Measurements from ENCODE around the gene SUPT20HL2. TPM values are rescaled to one million over a fixed set of nuclear protein-coding genes. Genes with fewer than 3 reads are reported as not detected.
"Not testable (repeated sequence)": the region's sequence is repeated elsewhere in the genome, so short reads cannot be mapped to it uniquely, and the experiment has no call there.

Gene SUPT20HL2
- polyA plus RNA-seq = not detected

DNA sequence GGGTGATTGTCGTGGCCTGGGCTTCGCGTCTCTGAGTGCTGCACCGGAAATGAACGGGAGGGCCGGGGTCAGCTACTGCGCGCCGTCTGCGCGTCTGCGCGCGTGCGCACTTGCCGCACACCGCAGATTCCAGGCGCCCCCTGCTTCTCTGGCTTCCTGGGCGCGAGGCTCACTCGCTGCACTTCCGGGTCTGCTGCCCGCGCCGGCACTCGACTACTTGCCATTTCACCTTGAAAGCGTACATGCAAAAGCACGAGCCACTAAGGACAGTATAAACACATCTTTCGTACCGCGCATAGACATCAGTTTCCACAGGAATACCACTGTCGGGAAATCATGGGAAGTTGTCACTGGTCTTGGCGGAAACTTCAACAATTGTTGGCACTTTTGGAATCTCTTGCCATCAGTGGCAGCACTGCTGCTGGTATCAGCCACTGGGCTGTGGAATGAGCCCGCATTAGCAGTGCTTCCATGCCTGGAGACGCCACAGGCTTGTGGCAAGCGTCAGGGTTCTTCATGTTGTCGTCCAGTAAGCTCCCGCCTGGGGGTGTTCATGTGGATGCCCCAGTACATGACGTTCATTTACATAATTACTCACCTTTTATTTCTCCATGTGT, at the start of gene SUPT20HL2:
SUPT20HL2 (minus strand) TSS at position 51 of the 617 bp plus-strand sequence. CDS start 754 bp downstream, outside the sequence.
- peak within 1 kb of the TSS in 1 of 3 donors; percentile 35 for H3K27ac Mint-ChIP-seq
- no peaks in the 10 kb centered on the region for H3K4me1 Mint-ChIP-seq
- H3K27me3 Mint-ChIP-seq = no peaks in the 10 kb centered on the region
- H3K9me3 Mint-ChIP-seq = no peaks in the 10 kb centered on the region
- H3K36me3 Mint-ChIP-seq = no peaks in the 10 kb centered on the region
- H3K4me3 Mint-ChIP-seq = no peak within 1 kb of the TSS

DNA sequence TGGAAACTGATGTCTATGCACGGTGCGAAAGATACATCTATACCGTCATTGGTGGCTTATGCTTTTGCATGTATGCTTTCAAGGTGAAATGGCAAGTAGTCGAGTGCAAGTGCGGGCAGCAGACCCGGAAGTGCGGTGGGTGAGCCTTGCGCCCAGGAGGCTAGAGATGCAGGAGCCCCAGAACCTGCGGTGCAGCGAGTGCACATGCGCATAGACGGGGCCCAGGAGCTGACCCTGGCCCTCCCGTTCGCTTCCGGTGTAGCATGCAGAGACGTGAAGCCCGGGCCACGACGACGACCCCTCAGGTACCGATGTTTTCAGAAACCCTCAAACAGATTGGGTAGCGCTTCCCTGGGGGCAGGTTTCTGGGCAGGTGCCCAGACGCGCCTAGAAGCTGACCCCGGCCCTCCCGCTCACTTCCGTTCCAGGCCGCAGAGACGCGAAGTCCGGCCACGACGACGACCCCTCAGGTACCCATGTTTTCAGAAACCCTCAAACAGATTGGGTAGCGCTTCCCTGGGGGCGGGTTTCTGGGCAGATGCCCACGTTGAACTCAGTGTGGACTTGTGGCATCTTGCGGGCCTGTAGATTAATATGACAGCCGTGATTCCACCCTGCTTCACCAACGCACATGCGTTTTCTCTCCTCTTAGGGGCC, 48.3 kb upstream of the SUPT20HL2 start:
- H3K9me3 Mint-ChIP-seq, H3K4me3 Mint-ChIP-seq, H3K27me3 Mint-ChIP-seq, H3K36me3 Mint-ChIP-seq, H3K4me1 Mint-ChIP-seq: not testable (repeated sequence)
- H3K27ac Mint-ChIP-seq = peak overlapping the region in 1 of 3 donors; percentile 43

DNA sequence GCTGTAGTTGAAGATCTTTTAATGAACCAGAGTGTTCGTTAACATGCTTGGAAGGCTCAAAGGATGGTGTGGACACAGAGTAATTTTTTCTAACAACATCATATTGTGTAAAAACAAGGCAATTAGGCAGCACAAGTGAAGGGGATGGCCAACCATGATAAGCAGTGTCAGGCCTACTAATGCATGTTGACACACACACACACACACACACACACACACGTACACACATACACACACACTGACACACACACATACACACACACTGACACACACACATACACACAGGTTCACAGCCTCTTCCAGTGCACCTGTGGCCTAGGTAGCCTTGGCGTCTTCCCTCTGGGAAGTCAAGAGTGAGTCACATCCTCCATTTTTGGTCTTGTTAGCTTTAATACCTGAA, 46.4 kb upstream of the SUPT20HL2 start, which contains the start of gene SUPT20HL1:
SUPT20HL1 (plus strand) TSS at position 368 of the 400 bp plus-strand sequence. CDS start 2,122 bp downstream, outside the sequence.
- Mint-ChIP-seq H3K27ac (no peak within 1 kb of the TSS), H3K36me3 (no peaks in the 10 kb centered on the region)

DNA sequence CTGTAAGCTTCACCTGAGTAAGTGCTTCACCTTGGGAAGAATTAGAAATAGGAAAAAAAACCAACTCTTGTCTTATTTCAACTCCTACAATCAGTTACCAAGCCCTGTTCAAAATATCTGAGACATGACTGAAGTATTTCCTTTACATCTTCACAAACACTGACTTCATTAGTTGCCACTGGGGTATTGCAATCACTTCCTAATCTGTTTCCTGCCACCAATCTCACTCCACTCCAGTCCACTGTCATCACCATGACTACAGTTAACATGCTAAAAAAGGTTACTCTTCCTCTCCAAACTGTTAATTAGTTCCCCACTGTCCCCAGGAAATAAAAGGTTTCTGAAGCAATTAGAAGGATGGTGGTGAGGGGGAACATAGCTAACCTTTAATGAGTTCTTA, 43.2 kb upstream of the SUPT20HL2 start:
- H3K36me3 Mint-ChIP-seq = no peaks in the 10 kb centered on the region
- H3K4me1 Mint-ChIP-seq = no peaks in the 10 kb centered on the region
- H3K27me3 Mint-ChIP-seq = peaks cover 2% of the 10 kb centered on the region
- no peak overlapping the region for H3K4me3 Mint-ChIP-seq
- H3K9me3 Mint-ChIP-seq = peaks cover 0 to 4% (median 0%) of the 10 kb centered on the region in 3 donors
- no peak overlapping the region for H3K27ac Mint-ChIP-seq

More for the DNA sequence above, 46.4 kb upstream of the SUPT20HL2 start, which contains the start of gene SUPT20HL1:
- Mint-ChIP-seq H3K4me1 (no peaks in the 10 kb centered on the region), H3K27me3 (peaks cover 3% of the 10 kb centered on the region), H3K4me3 (no peak within 1 kb of the TSS), H3K9me3 (peaks cover 0 to 4% (median 0%) of the 10 kb centered on the region in 3 donors)

DNA sequence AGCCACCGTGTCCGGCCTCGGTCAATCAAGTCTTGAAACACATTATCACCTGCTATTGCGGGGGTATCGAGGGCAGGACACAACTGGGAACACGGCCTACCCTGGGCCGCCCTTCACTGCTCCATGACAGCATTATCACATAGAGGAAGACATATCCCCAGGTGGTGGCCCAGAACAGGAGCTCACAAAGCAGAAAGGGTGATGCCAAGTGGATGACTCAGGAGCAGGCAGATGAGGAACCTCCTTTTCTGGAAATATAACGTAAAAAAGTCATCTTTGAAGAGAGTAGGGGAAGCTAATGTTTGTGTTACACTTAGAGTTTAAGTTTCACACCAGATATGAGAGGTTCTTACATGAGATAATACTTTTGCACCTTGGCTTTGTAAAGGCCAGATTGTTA, 41.2 kb upstream of the SUPT20HL2 start:
- Mint-ChIP-seq H3K27me3 (peaks cover 2% of the 10 kb centered on the region), H3K36me3 (no peaks in the 10 kb centered on the region), H3K4me3 (no peak overlapping the region), H3K4me1 (no peaks in the 10 kb centered on the region), H3K27ac (no peak overlapping the region), H3K9me3 (peaks cover 0 to 4% (median 0%) of the 10 kb centered on the region in 3 donors)

DNA sequence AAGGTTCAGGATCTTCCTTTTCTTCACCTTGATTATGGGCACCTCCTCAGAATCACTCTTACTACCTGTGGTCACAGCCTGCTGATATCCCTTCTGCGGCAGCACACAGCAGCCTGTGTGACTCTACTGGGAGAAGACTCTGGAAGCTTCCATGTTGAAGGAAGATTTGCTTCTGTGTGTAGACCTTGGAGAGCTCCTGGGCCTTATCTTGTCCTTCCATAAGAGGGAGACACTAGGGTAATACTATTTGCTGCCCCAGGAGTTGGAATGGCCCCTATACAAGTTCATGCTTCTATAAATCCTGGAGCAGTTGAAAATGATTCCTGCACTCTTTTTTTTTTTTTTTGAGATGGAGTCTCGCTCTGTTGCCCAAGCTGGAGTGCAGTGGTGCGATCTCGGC, 36.3 kb upstream of the SUPT20HL2 start:
- H3K27ac Mint-ChIP-seq = no peak overlapping the region
- no peak overlapping the region for H3K4me3 Mint-ChIP-seq
- peaks cover 0 to 3% (median 0%) of the 10 kb centered on the region in 3 donors for H3K4me1 Mint-ChIP-seq
- H3K36me3 Mint-ChIP-seq = no peaks in the 10 kb centered on the region
- H3K27me3 Mint-ChIP-seq = peaks cover 3% of the 10 kb centered on the region
- H3K9me3 Mint-ChIP-seq = no peaks in the 10 kb centered on the region

DNA sequence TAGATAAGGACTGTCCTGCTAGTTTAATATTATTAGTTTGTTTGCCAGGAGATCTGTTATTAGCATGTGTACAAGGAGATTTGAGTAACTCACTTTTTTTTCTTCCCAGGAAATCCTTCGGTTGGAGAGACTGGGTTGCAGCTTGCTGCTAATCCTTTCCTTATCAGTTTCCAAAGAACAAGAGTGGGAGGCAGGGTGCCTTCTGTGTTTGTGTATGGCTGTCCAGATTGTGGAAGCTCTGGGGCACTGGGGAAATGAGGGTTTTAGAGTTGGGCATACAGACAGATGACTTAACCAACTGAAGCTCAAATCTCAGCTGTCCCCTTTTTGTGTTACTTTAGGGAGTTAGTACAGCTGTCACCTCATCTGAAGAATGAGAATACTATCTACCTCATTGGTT, 34.0 kb upstream of the SUPT20HL2 start:
- no peak overlapping the region for H3K4me3 Mint-ChIP-seq
- H3K9me3 Mint-ChIP-seq = no peaks in the 10 kb centered on the region
- peaks cover 0 to 6% (median 5%) of the 10 kb centered on the region in 3 donors for H3K4me1 Mint-ChIP-seq
- no peak overlapping the region for H3K27ac Mint-ChIP-seq
- no peaks in the 10 kb centered on the region for H3K36me3 Mint-ChIP-seq
- H3K27me3 Mint-ChIP-seq = peaks cover 3% of the 10 kb centered on the region

DNA sequence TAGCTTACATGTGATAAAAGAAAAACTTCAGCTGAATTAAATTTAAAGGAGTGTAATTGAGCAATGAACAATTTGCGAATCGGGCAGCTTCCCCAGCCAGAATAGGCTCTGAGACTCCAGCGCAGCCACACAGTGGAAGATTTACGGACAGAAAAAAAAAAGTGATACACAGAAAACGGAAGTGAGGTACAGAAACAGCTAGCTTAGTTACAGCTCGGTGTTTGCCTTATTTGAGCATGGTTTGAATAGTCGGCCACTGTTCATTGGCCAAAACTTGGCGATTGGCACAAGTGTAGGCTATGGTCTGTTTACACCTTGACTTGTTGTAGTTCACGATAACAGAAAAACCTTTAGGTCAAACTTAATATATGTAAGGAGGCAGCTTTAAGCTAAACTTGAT, 29.9 kb upstream of the SUPT20HL2 start:
- H3K36me3 Mint-ChIP-seq = no peaks in the 10 kb centered on the region
- peaks cover 0 to 7% (median 5%) of the 10 kb centered on the region in 3 donors for H3K4me1 Mint-ChIP-seq
- H3K9me3 Mint-ChIP-seq = no peaks in the 10 kb centered on the region
- H3K27ac Mint-ChIP-seq = no peak overlapping the region
- peaks cover 7% of the 10 kb centered on the region for H3K27me3 Mint-ChIP-seq
- H3K4me3 Mint-ChIP-seq = peak overlapping the region in 1 of 4 donors; percentile 50

DNA sequence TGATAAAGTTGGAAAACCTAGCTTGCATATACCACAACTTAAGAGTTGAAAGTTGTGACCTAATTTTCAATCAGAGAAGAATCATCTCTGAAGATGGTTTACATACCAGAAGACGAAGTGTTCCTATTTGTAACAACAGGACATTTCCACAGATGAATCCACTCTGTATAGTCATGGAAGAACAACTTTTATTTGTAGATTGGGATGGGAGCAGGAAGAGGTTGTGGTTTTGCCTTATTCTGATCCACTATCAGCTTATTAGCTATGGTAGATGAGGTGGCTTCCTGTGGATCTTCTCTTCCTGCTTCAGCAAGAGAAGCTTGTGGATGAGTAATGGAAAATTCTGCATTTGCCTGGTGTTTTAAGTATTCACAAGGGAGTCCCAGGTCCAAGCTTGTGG, 27.9 kb upstream of the SUPT20HL2 start:
- H3K4me3 Mint-ChIP-seq = no peak overlapping the region
- H3K27ac Mint-ChIP-seq = no peak overlapping the region
- peaks cover 5% of the 10 kb centered on the region for H3K27me3 Mint-ChIP-seq
- H3K36me3 Mint-ChIP-seq = no peaks in the 10 kb centered on the region
- H3K9me3 Mint-ChIP-seq = no peaks in the 10 kb centered on the region
- H3K4me1 Mint-ChIP-seq = peaks cover 0 to 5% (median 4%) of the 10 kb centered on the region in 3 donors

DNA sequence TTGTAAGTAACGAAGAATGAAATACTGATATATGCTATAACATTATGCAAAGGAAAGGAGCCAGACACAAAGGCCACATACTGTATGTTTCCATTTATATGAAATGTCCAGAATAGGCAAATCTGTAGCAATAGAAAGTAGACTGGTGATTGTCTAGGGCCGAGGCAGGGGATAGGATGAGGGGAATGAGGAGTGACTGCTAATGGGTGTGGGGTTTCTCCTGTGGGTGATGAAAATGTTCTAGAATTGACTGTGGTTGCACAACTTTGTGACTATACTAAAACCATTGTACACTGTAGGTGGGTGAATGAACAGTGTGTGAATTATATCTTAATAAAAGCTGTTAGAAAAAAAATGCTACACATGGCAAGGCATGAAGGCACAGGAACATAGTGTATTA, 26.6 kb upstream of the SUPT20HL2 start:
- no peak overlapping the region for H3K27ac Mint-ChIP-seq

DNA sequence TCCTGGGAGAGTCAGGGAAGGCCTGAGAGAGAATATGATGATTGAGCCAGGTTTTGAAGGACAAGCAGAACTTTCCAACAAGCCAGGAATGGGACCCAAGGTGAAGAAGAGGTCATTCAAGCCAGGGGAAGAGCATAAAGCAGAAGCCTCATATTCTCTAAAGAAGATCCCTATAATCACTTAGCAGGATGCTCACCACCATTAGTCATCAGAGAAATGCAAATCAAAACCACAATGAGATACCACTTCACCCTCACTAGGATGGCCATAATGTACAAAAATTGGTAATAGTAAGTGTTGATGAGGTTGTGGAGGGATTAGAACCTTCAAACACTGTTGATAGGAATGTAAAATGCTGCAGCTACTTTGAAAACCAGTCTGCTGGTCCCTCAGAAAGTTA, 26.0 kb upstream of the SUPT20HL2 start:
- Mint-ChIP-seq H3K27me3 (peaks cover 5% of the 10 kb centered on the region), H3K36me3 (no peaks in the 10 kb centered on the region), H3K4me1 (peaks cover 0 to 5% (median 4%) of the 10 kb centered on the region in 3 donors), H3K9me3 (no peaks in the 10 kb centered on the region), H3K4me3 (no peak overlapping the region), H3K27ac (no peak overlapping the region)

More for the DNA sequence above, 26.6 kb upstream of the SUPT20HL2 start:
- no peaks in the 10 kb centered on the region for H3K36me3 Mint-ChIP-seq
- H3K4me1 Mint-ChIP-seq = peaks cover 0 to 5% (median 4%) of the 10 kb centered on the region in 3 donors
- H3K4me3 Mint-ChIP-seq = no peak overlapping the region
- H3K9me3 Mint-ChIP-seq = no peaks in the 10 kb centered on the region
- peaks cover 5% of the 10 kb centered on the region for H3K27me3 Mint-ChIP-seq

DNA sequence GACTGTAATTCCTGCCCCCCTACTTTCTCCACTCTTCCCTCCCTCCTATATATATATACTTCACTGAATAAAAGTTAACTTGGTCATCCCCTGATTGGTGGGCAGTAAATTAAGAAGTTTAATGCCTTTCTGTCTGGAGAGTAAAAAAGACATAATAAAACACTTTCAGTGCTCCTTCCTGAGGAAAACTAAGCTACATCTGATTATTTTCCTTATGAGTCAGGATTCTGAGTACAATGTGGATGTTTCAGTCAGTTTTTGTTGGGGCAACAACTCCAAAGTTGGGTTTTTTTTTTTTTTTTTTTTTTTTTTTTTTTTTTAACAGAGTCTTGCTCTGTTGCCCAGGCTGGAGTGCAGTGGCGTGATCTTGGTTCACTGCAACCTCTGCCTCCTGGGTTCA, 22.0 kb upstream of the SUPT20HL2 start:
- Mint-ChIP-seq H3K27ac (no peak overlapping the region), H3K36me3 (no peaks in the 10 kb centered on the region), H3K4me1 (peaks cover 0 to 3% (median 0%) of the 10 kb centered on the region in 3 donors), H3K27me3 (peaks cover 12% of the 10 kb centered on the region), H3K4me3 (no peak overlapping the region), H3K9me3 (peaks cover 2 to 9% (median 3%) of the 10 kb centered on the region in 3 donors)

DNA sequence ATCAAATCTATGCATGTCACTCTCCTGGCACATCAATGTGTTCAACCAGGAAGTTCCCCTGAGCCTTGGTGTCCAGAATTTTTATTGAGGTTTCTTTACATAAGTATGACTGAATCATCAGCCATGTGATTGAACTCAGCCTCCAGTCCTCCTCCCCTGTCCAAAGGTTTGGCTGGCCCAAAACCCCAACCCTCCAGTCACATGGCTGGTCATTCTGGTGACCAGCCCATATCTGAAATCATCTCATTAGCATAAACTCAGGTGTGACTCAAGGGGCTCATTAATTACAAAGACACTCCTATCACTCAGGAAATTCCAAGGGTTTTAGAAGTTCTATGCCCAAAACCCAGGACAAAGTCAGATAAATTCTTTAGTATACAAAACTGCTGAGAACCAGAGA, 20.6 kb upstream of the SUPT20HL2 start:
- peaks cover 14% of the 10 kb centered on the region for H3K27me3 Mint-ChIP-seq
- H3K4me3 Mint-ChIP-seq = no peak overlapping the region
- H3K9me3 Mint-ChIP-seq = peaks cover 2 to 9% (median 3%) of the 10 kb centered on the region in 3 donors
- H3K36me3 Mint-ChIP-seq = no peaks in the 10 kb centered on the region
- H3K27ac Mint-ChIP-seq = no peak overlapping the region
- H3K4me1 Mint-ChIP-seq = peaks cover 0 to 2% (median 0%) of the 10 kb centered on the region in 3 donors

DNA sequence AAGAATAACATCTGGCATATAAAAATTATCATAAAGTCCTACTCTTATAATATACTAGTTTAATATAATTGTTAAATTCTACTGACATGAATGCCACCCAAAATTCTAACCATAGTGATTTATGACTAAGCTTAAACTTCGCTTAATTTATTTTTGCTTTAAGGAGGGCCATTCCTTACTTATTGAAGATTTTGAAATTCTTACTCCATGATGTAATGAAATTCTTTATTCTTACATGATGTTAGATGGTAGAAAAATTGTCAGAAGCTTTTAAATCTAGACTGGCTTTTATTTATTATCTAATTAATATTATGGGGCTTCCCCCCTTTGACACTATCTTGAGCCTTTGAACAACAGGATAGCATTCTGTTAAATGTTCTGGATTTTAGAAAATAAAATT, 19.5 kb upstream of the SUPT20HL2 start:
- Mint-ChIP-seq H3K27me3 (peaks cover 16% of the 10 kb centered on the region), H3K36me3 (no peaks in the 10 kb centered on the region), H3K27ac (no peak overlapping the region), H3K4me3 (no peak overlapping the region), H3K9me3 (peaks cover 2 to 9% (median 3%) of the 10 kb centered on the region in 3 donors), H3K4me1 (peaks cover 0 to 2% (median 0%) of the 10 kb centered on the region in 3 donors)

DNA sequence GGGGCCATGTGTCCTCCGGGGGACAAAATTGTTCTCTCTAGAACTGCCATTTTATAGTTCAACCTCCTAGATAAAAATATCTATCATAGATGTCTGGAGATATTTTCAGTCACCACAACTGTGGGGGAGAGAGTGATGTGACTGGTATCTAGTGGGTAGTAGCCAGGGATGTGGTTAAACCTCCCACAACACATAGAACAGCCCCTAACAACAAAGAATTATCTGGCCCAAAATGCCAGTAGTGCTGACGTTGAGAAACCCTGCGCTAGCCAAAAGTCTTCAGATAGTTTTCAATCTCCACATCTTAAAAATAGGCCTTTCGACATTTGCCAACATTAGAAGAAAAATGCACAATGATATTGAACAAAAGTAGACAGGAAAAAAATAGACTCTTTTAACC, 19.0 kb upstream of the SUPT20HL2 start:
- no peak overlapping the region for H3K27ac Mint-ChIP-seq
- H3K27me3 Mint-ChIP-seq = peaks cover 16% of the 10 kb centered on the region
- H3K36me3 Mint-ChIP-seq = no peaks in the 10 kb centered on the region
- H3K4me1 Mint-ChIP-seq = peaks cover 0 to 2% (median 0%) of the 10 kb centered on the region in 3 donors
- H3K9me3 Mint-ChIP-seq = peaks cover 2 to 9% (median 3%) of the 10 kb centered on the region in 3 donors
- H3K4me3 Mint-ChIP-seq = no peak overlapping the region
